DMS 273 (cell line): ENCODE data around the gene PDGFA.

ENCODE experiments used
- DNase-seq: peaks from one replicate; lab custom pipeline; 2025; ENCODE audit not compliant: unreplicated experiment; lab: John Stamatoyannopoulos, UW

PDGFA gene

DNA sequence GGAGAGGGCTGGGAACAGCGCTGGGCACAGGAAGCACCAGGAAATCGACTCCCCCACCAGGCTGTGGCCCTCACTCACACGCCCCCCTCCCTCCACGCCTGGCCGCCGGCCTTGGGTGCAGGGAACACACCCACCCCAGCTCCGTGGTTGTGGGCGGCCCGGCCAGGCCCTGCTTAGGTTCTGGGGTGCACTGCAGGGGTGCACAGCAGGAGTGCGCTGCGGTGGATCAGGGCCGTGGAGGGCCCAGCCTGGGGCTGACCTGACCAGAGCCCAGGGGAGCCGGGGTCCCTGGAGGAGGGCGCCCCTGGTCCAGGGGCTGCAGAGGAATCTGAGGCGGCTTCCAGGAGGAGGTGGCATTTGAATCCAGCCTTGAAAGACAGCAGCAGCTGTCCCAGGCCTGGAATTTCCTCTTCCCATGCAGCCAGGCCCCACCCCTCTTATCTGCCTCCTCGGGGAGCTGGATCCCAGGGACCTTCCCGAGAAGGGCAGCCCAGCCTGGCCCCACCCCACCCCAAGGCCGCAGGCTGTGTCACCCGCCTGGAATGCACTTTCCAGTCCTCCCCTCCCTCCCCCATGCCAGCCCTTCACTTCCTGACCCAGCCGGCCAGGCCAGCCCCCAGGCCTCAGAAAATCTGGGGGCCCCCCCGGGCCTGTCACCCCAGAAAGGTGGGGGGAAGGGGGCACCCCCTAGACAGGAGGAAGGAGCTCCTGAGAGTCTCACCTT, 18.4 kb upstream of the PDGFA start:
- DNase-seq: no peak

DNA sequence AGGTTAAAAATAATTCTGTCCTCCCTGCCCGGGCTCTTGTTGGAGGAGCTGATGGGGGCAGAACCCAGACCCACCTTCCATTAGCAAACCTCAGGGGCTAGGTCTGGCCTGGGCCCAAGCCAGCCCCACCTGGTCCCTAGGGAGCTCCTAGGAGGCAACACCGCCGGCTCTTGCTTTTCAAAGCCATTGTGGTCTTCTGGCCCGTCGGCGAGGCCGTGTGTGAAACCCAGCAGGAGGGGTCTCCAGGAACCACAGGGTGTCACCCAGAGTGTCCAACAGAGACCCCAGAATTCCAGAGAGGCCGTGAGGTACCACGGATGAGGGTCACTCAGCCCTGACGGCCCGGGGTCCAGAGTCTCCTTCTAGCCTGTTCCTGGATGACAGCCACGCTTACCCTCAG, 16.6 kb upstream of the PDGFA start:
- no peak for DNase-seq

DNA sequence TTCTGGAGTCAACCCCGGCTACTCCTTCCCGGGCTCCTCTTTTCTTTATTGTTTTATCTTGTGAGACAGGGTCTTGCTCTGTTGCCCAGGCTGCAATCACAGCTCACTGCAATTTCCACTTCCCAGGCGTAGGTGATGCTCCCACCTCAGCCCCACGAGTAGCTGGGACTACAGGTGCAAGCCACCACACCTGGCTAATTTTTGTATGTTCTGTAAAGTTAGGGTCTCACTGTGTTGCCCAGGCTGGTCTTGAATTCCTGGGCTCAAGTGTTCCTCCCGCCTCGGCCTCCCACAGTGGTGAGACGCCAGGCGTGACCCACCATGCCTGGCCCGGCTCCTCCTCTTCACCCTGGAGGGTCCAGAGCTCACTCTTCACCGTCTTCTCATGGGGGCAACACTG, 15.3 kb upstream of the PDGFA start:
- DNase-seq: no peak

DNA sequence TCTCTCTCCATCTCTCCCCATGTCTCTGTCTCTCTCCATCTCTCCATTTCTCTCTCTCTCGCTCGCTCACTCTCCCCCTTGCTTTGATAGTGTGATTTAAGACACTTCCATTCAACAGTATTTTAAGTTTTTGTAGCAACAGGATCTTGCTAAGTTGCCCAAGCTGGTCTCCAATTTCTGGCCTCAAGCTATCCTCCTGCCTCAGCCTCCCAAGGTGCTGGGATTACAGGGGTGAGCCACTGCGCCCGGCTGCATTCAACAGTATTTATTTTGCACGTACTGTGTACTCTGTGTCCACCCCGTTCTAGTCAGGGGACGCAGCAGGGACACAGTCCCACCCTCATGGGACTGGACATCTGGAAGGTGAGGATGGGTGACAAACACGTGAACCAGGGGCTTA, 14.4 kb upstream of the PDGFA start:
- no peak for DNase-seq

DNA sequence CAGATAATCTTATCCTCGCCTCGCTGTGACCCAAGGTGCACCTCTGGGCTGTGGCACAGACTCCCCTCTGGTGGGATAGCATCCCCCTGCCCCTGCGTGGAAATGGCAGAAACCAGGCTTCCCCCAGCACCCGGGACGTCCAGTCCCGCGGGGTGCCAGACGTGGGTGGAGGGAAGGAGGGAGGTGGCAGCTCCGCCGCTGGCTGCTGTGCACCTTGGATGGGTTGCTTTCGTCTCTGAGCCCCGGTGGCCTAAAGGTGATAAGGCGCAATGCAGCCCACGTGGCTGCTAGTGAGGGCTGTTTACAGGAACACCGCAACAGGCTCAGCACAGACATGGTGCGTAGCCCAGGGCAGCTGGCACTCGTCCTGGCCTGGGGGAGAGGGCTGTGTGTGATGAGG, 13.6 kb upstream of the PDGFA start:
- DNase-seq: no peak

DNA sequence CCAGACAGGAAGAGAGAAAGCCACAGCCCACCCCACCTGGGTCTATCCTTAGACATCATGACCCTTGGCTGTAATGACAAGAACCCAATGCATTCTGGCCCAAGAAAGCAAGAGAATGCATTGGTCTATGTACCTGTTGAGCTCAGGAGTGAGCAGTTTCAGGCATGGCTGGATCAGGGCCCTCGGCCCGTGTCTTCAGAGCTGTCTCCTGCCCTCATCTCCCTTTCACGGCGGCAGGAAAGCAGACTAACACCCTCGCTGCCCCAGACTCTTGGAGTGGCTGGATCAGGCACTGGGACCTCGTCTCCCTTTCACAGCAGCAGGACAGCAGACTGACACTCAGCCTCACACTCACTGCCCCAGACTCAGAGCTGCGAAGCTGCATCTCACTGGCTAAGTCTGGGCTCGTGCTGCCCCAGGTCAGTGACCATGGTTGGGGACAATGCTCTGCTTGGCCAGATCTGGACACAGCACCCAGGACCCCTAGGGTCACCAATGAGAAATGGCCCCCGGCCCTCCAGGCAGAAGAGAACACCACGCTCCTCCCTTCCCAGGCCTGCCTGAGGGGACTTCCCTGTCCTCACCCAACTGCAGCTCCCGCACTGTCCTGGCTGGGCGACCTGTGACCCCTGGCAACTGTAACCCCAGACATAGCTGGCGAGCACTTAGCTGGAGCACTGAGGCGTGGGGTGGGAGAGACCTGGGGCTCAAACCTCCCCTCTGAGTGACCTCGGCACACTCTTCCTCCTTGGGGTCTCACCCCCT, 12.9 kb upstream of the PDGFA start:
- no peak for DNase-seq

DNA sequence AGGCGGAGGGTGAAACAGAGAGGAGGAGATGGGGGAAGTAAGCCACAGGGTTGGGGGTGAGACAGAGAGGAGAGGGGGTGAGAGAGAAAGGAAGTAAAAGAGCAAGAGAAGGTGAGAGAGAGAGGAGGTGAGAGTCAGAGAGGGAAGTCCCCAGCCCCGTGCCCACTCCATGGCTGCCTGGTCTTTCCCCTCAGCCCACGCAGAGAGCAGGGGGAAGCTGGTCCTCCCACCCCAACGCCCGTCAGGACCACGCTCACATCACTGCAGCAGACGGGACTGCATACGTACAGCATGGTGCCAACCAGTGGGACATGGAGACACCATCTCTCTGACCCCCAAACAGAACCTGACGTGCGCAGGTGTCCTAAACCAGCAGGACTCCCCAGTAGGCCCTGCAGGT, 12.1 kb upstream of the PDGFA start:
- no peak for DNase-seq

DNA sequence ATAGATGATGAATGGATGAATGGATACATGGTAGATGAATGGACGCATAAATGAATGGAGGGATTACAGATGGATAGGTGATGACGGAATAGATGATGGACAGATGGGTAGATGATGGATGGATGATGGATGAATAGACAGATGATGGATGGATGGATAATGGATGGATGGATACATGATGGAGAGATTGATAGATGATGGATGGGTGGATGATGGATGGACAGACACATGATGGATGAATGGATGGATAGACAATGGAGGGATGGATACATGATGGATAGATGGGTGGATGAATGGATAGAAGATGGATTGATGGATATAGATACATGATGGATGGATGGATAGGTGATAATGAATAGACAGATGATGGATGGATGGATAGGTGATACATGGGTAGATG, 8.8 kb upstream of the PDGFA start:
- DNase-seq: no peak

DNA sequence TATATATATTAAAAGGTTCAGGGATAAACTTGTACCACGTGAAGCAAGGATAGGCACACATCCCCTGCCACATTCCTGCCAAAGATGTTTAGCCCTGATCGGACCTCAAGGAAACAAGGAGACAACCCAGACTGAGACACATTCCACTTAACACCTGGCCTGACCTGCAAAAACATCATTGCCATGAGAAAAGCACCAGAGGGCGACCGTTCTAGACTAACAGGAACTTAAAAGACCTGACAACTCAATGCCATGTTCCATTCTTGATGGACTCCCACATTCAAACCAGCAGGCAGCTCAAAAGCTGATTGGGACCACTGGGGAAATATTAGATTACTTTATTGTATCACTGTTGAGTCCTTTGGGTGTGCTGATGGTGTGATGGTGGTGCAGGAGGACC, 8.1 kb upstream of the PDGFA start:
- no peak for DNase-seq

DNA sequence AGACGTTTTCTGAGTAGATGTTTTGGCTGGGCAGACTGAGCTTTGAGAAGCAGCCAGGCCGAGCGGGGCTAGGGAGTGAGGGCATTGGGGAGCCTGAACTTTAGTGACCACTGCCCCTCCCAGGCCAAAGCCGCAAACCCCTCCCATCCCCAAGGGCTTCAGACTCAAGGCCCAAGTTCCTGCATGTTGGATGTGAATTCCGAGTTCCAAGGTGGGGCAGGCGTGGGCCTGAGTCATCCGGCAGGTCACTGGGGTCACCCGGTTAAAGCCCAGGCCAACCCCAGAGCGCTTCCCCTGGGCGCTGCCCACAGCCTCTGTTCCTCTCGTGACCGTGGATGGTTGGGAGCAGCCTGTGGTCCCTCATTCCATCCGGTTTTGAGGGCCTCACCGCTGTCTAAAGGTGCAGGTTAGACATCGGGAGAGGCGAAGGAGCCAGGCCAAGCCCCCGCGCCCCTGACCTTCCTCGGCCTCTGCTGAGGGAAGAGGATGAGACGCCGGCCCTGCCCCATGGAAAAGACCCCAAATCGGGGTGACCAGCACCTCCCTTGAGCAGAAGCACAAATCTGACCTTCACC, 6.9 kb upstream of the PDGFA start:
- no peak for DNase-seq

DNA sequence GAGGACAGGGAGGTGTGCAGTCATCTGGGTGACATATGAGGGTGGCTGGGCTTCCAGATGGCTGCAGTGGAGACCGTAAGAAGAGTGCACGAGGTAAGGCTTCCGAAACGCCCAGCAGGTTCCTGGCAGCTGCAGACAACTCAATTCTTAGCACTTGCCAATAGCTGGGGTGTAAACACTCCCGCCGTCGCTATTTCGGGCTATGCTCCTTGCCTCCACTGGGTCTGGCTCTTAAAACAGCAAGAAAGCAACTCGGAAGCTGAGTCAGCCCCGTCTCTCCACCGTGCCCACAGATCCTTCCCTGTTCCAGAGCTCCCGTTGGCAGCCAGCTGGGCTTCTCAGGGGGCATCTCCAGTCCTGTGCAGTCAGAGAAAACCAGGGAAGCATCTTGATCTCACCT, 6.1 kb upstream of the PDGFA start:
- peak; percentile 86 for DNase-seq

DNA sequence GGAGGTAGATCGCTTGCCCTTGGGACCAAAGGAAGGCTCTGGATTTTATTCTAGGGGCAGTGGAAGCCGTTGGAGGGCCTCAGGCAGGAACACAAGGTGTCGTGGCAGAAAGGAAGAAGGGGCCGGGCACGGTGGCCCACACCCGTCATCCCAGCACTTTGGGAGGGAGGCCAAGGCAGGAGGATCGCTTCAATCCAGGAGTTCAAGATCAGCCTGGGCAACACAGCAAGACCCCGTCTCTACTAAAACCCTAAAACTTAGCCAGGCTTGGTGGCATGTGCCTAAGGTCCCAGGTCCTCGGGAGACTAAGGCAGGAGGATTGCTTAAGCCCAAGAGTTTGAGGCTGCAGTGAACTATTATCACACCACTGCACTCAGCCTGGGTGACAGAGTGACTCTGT, 5.2 kb upstream of the PDGFA start:
- no peak for DNase-seq

DNA sequence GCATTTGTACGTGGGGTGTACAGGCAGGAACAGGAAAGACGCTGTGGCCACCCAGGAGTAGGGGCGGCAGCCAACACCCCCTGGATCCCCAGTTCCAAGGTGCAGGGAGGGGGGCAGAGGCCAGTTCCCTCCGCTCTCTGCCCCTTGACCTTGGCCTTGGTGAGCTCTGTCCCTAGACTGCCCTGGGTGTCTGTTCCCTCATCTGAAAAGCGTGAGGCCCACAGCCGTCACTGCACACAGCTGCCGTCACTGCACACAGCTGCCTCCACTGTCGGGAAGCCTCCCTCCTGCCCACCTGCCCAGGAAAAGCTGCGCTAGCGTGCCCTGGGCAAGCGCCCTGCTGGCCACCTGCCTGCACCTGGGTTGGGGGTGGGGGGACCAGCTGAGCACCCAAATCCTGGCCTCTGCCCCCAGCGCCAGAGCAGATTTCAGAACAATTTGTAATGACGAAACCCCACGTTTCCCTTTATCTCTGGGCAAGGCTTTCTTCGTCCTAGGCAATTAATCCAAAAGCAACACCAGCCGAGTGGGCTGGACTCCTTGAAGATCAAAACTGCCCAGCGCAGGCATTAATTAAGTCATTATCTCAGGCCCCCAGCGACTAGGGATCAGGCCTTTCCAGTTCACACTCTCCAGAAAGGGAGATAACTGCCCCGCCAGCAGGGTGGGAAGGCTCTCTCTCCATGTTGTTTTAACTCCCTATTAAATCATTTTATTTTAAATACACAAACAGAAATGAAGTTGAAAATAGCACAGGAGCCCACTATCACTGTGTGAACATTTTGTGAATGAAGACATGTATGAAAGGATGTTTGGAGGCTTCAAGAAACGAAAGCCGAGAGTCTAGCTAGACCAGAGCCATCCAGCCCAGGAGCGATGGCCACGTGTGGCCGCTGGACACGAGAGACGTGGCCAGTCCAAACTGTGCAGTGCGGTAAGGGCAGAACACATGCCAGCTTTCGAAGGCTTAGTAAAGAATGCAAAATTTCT, 4.0 kb upstream of the PDGFA start:
- no peak for DNase-seq

DNA sequence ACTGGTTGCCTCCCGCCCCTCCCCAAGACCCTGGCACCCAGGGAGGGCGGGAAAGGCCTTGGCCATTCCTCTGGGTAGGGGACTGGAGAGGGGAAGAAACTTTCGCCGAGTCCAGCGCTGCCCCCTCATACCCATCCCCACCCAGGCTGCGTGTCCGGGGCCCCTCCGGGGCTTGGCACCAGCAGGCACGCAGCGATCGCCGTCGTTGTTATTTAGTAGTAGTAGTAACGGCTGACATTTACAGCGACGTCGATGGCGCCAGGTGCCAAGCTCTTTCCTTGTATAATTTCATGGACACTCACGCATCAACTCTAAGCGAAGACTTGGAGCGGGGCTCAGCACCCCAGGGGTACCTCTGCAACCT, 3.3 kb upstream of the PDGFA start:
- no peak for DNase-seq

DNA sequence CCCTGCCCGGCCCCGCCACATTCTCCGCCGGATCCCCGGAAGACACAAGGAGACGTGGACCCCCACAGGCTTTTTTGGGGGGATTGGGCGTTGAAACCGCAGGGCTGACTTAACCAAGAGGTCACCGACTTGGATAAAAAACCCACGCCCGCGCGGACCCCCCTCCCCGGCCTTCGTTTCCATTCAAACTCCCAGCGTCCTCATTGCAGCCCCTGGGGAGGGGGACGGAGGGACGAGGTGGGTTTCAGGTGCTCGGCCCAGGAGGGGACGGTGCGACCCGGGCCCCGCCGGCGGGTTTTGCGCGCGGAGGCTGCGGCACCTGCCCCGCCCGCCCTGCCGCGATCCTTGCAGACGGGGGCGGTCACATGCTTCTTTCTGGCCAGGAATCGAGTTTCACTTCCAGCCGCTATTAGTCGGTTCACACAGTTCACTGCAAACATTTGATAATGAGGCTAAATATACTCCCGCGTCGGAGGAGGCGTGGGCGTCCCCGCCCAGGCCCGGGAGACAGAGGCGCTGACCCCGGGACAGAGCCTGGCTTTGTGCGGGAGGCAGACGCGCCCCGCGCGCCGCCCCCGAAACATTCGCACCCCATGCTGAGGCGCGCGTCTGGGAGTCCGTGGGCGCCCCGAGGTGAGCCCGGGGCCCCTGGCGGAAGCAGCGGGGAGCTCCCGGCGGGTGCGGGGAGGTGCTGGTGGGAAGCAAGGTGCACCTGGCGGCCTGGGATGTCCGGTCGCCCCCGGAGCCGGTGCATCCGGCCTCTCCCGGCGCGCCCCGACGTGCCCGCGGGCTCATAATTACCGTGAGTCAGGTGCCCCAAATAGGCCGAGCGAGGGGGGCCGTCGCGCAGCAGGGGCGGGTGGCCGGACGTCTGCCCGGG, 2.7 kb upstream of the PDGFA start:
- DNase-seq: peak; percentile 87

DNA sequence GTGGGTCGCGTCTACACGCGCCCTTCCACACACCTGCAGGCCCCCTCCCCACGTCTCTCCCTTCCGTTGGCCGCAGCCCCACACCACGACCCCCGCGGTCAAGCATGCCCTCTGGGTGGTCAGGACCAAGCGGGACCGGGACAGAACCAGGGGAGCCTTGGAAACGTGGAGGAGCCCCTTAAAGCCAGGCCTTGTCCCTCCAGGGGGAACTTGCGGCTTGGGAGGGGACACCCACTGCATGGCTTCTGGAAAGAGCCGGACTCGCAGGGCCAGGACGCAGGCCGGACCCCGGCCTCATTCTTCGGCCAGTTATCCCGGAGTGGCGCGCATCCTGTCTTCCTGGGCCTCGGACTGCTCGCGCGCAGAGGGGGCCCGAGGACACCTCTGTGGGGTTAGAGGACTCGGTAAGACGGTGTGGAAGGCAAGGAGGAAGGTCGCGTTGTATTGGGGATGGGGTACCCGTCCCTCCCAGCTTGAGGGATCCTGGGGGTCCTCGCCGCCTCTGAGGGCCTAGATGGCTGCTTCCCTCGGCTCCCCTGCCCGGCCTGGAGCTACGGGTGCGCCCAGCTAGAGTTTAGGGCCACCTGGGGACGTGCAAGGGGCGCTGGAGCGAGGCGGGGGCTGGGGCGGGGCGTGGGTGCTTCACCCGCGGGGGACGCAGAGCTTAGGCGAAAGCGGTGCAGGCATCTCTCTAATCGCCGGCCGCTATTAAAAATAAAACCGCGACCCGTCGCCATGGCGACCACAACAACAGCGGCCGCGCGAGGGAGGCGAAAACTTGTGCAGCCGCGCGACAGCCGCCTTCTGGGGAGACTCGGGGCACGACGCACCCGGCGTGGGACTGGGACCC, 1.8 kb upstream of the PDGFA start:
- DNase-seq: peak; percentile 87

DNA sequence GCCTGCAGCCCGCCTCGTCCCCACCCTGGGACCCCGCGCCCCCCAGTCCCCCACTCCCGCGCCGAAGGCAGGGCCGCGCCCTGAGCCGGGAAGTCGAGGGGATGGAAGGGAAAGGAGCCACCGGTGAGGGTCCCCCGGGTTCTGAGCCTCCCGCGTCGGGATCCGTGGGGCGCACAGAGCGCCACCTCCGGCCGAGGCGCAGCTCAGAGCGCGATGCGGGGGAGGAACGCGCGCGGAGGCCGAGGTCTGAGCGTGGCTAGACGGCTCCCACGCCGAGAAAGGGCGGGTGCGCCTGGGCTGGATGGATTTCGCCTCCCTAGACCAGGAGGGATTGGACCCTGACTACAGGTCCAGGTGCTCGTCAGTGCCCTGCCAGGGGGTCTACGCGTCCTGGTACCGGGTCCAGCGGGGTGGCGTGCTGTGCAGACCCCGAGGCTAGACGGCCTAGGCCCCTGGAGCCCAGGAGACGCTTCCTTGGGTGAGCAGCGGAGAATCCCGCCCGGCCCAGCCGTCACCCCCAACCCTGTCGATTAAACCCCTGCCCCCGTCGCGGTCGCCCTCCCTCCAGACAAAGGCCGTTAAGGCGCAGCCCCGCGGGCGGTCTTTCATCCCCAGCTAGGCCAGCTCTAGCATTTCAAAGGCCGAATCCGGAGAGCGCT, 986 bp upstream of the PDGFA start:
- no peak for DNase-seq

DNA sequence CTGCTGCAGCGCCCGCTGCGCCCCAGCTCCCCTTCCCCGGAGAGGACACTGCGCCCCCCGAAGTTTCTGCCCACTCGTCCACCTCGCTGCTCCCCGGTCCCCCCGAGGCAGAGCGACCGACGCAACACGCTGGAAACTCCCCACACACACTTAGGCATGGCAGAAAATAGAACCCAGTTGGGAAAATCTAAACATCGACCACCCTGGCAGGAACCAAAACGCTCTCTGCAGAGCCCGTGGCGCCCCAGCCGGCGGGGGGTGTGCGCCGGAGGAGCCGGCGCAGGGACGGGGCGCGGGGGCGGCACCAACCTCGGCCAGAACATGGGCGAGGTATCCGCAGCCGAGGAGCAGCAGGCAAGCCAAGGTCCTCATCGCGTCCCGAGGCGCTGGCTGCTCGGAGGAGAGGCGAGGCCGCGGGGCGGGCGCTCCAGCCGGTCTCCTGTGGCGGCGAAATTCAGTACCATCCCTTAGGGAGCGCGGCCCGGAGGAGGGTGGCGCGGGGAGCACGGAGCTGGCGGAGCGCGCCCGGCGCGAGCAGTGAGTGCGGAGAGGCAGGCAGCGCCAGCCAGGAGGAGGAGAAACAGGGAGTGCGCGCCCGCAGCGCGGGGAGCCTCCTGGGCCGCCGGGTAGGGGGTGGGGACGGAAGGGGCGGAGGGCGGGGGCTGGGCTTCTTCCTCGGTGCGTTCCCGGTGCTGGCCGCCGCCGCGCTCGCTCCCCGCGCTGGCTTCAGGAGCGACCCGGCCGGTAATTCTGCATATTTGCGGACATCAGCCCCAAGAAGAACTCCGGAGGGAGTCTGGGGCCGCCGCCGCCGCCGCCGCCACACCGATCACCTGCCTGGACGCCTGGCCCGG, 789 bp downstream of the PDGFA start:
- DNase-seq: peak; percentile 91
